ENCODE measurements around the gene SMAD6. TPM values are rescaled to one million over a fixed set of nuclear protein-coding genes. Genes with fewer than 3 reads are reported as not detected.

The SMAD6 gene
- total RNA-seq, 1 donor from 2014 or later, result 20.3 TPM

DNA sequence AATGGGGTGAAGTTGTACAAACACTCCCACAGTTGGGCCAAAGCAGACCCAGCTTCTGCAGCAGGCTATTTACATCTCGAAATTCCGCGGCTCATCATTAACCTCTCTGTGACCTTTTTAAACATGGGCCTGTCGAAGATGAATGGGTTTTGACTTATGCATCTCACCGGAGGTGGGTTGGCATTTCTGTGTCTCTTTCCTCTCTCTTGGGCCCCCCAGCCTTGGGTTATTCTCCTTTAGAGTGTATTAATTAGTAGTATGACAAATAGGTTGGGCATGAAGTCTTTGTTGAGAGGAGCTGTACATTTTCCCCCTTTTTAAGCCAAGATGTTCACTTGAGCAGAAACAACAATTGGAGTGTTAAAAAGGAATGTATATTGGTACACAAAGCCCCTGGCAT, 9.8 kb downstream of the SMAD6 start:
- no peaks in the 10 kb centered on the region for H3K9me3 ChIP-seq (replicated peaks)
- H3K36me3 ChIP-seq, result peaks cover 16% of the 10 kb centered on the region
- intact Hi-C loops (cut with micrococcal nuclease), result no loop called here
- no peak for DNase-seq
- H3K27me3 ChIP-seq (ENCODE audit: low read depth), result no peaks in the 10 kb centered on the region
- peaks cover 70% of the 10 kb centered on the region for H3K4me1 ChIP-seq
- TF ChIP-seq, protein P1, sequence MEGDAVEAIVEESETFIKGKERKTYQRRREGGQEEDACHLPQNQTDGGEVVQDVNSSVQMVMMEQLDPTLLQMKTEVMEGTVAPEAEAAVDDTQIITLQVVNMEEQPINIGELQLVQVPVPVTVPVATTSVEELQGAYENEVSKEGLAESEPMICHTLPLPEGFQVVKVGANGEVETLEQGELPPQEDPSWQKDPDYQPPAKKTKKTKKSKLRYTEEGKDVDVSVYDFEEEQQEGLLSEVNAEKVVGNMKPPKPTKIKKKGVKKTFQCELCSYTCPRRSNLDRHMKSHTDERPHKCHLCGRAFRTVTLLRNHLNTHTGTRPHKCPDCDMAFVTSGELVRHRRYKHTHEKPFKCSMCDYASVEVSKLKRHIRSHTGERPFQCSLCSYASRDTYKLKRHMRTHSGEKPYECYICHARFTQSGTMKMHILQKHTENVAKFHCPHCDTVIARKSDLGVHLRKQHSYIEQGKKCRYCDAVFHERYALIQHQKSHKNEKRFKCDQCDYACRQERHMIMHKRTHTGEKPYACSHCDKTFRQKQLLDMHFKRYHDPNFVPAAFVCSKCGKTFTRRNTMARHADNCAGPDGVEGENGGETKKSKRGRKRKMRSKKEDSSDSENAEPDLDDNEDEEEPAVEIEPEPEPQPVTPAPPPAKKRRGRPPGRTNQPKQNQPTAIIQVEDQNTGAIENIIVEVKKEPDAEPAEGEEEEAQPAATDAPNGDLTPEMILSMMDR (IDR thresholded peaks at IDR 0.05; ENCODE audit: borderline replicate concordance), result no peak
- H3K4me3 ChIP-seq, result no peak overlapping the region
- no peak overlapping the region for H3K27ac ChIP-seq (replicated peaks)

GRCh38 chr15:66713843-66714508, 11.9 kb downstream of the SMAD6 start:
- TF ChIP-seq, protein P1 (IDR thresholded peaks at IDR 0.05; ENCODE audit: borderline replicate concordance), result no peak

DNA sequence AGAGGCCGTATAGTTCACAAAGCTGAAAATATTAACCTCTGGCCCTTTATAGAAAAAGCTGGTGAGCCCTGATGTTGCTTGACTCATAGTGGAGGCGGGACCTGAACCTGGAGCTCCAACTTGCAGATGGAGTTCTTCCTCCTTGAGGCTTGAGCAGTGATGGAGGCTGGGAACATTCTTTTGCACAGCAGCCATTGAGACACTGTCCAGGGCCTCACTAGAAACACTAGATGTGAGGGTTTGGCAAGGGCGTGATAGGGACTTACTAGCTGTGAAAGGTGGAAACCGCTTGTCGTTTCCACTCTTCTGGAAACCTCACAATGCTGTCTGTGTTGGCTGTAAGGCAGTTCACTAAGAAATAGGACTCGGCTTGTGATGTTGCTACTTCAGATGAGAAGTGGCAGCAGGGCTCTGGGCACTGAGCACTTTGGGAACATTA, 12.5 kb downstream of the SMAD6 start:
- Histone ChIP-seq H3K9me3 (replicated peaks) (no peaks in the 10 kb centered on the region), H3K4me1 (peaks cover 66% of the 10 kb centered on the region), H3K36me3 (peaks cover 28% of the 10 kb centered on the region), H3K27ac (replicated peaks) (no peak overlapping the region), H3K4me3 (no peak overlapping the region), H3K27me3 (ENCODE audit: low read depth) (no peaks in the 10 kb centered on the region)
- no peak for DNase-seq
- TF ChIP-seq, protein P1 (IDR thresholded peaks at IDR 0.05; ENCODE audit: borderline replicate concordance), result no peak
- intact Hi-C loops (cut with micrococcal nuclease), result no loop called here

More at GRCh38 chr15:66713843-66714508, 11.9 kb downstream of the SMAD6 start:
- Histone ChIP-seq H3K4me1 (peaks cover 66% of the 10 kb centered on the region), H3K9me3 (replicated peaks) (no peaks in the 10 kb centered on the region), H3K36me3 (peaks cover 25% of the 10 kb centered on the region), H3K27me3 (ENCODE audit: low read depth) (no peaks in the 10 kb centered on the region), H3K4me3 (no peak overlapping the region), H3K27ac (replicated peaks) (no peak overlapping the region)
- DNase-seq, result no peak
- intact Hi-C loops (cut with micrococcal nuclease), result no loop called here

DNA sequence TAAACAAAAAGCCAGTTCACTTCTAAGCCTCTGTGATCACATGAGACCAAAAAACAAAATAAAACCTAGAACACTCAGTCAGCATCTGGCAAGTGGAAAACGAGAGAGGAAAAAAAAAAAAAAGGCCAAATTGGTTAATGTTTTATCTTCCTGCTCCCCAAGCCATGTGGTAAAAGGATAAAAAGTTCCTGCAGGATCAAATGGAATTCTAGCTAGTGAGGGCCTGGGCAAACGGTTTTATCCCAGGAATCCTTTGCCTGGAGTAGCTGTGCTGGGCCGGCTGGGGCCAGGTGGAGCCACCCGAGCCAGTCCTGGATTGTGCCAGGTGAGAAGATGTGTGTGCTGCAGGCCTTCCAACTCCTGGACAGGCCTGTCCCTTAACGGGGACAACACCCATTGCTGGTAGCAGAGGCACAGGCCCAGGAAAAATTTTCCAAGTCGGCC, 13.2 kb downstream of the SMAD6 start:
- Histone ChIP-seq H3K27ac (replicated peaks) (no peak overlapping the region), H3K27me3 (ENCODE audit: low read depth) (no peaks in the 10 kb centered on the region), H3K4me3 (no peak overlapping the region), H3K36me3 (peaks cover 28% of the 10 kb centered on the region), H3K9me3 (replicated peaks) (no peaks in the 10 kb centered on the region), H3K4me1 (peaks cover 72% of the 10 kb centered on the region)
- DNase-seq, result no peak
- intact Hi-C loops (cut with micrococcal nuclease), result no loop called here
- TF ChIP-seq, protein P1 (IDR thresholded peaks at IDR 0.05; ENCODE audit: borderline replicate concordance), result no peak

GRCh38 chr15:66715720-66716655, 14.0 kb downstream of the SMAD6 start:
- H3K9me3 ChIP-seq (replicated peaks), result no peaks in the 10 kb centered on the region
- intact Hi-C loops (cut with micrococcal nuclease), result no loop called here
- H3K36me3 ChIP-seq, result peaks cover 28% of the 10 kb centered on the region
- no peaks in the 10 kb centered on the region for H3K27me3 ChIP-seq (ENCODE audit: low read depth)
- no peak for DNase-seq
- TF ChIP-seq, protein P1 (IDR thresholded peaks at IDR 0.05; ENCODE audit: borderline replicate concordance), result no peak
- peak overlapping the region; percentile 10 for H3K27ac ChIP-seq (replicated peaks)
- H3K4me3 ChIP-seq, result no peak overlapping the region
- peaks cover 74% of the 10 kb centered on the region for H3K4me1 ChIP-seq
